HCT116 (cell line): Measurements from ENCODE around the gene MYDGF. TPM values are rescaled to one million over a fixed set of nuclear protein-coding genes. Genes with fewer than 3 reads are reported as not detected.

Experiments
- ATAC-seq: fragments of 200-7000 bp; cut with Tn5 transposase; 2 replicates; pipeline ENCODE4 v1.9.1; 2020; ENCODE audit warnings: mild to moderate bottlenecking, moderate library complexity
- BruUV-seq: library from RNA; stranded (reverse); fragments of 400-500 nt; replicated peaks from 2 replicates; lab custom pipeline; 2021; lab: Mats Ljungman, UMichigan
- CTCF ChIA-PET: fragments of 300-600 bp; sonication (Branson Sonifier 250); formaldehyde crosslinking; loops from one replicate; lab custom pipeline; 2021; ENCODE audit warnings: antibody characterized with exemption; lab: Charles Lee
- POLR2A ChIA-PET: fragments of 300-600, 350-600 bp; sonication (Branson Sonifier 250); formaldehyde crosslinking; loops from one replicate; lab custom pipeline; 2021; ENCODE audit warnings: antibody characterized with exemption; lab: Charles Lee
- RAD21 ChIA-PET, 2 experiments: fragments of 300-600 bp; sonication (Branson Sonifier 250); formaldehyde crosslinking; loops; one replicate each; lab custom pipeline; 2023; ENCODE audit warnings: low total read pairs in 2 of 2; ENCODE audit not compliant: uncharacterized antibody in 2 of 2, unreplicated experiment in 2 of 2, low non-redundant PET in 1 of 2; lab: Charles Lee
- DNase-seq: peaks from one replicate; pipeline ENCODE4 v3.0.0-alpha.2; 2010; ENCODE audit warnings: low read depth, low spot score
- H2AFZ ChIP-seq: fragments of 200-600 bp; shearing (Covaris generic), sonication (generic); 2 replicates; pipeline ENCODE4 v1.6.1; 2017; ENCODE audit warnings: low read depth, mixed run types, mixed read lengths, antibody characterized with exemption, low read length; ENCODE audit not compliant: poor library complexity, severe bottlenecking
- H3K27ac ChIP-seq: 2 replicates; pipeline ENCODE4 v1.5.1; 2012; ENCODE audit warnings: low read depth, low read length
- H3K27me3 ChIP-seq: fragments of 200-600 bp; sonication (generic); 2 replicates; pipeline ENCODE4 v1.6.1; 2016; ENCODE audit warnings: mixed run types, low read length, mixed read lengths; ENCODE audit not compliant: insufficient read depth
- H3K36me3 ChIP-seq, 2 experiments: fragments of 200-500 bp in 1 of 2; fragments of 200-600 bp in 1 of 2; sonication (Bioruptor generic) in 1 of 2; sonication (generic) in 1 of 2; 2 replicates each; pipeline versions ENCODE4 v1.5.1 to v1.6.1; 2014 to 2016; ENCODE audit warnings: low read length in 2 of 2, inconsistent platforms in 1 of 2, mixed read lengths in 1 of 2, mixed run types in 1 of 2; ENCODE audit not compliant: insufficient read depth in 2 of 2, control insufficient read depth in 1 of 2
- H3K4me1 ChIP-seq, 2 experiments: fragments of 200-600 bp in 1 of 2; sonication (generic) in 1 of 2; 2 replicates each; pipeline versions ENCODE4 v1.5.1 to v1.6.1; 2012 to 2017; ENCODE audit warnings: low read length in 2 of 2, inconsistent platforms in 1 of 2, mild to moderate bottlenecking in 1 of 2, mixed read lengths in 1 of 2, mixed run types in 1 of 2, moderate library complexity in 1 of 2; ENCODE audit not compliant: insufficient read depth in 2 of 2, control insufficient read depth in 1 of 2
- H3K4me2 ChIP-seq: fragments of 200-600 bp; sonication (generic); 2 replicates; pipeline ENCODE4 v1.6.1; 2017; ENCODE audit warnings: mixed run types, low read length, mixed read lengths
- H3K4me3 ChIP-seq, 2 experiments: fragments of 200-600 bp in 1 of 2; sonication (generic) in 1 of 2; replicated peaks in 1 of 2; 2 replicates each; pipeline ENCODE4 v1.5.1; 2011 to 2016; ENCODE audit warnings: low read length in 2 of 2, control low read depth in 1 of 2, low read depth in 1 of 2, mild to moderate bottlenecking in 1 of 2, mixed read lengths in 1 of 2, mixed run types in 1 of 2
- H3K79me2 ChIP-seq: fragments of 200-600 bp; sonication (generic); 2 replicates; pipeline ENCODE4 v1.6.1; 2017; ENCODE audit warnings: mild to moderate bottlenecking, mixed run types, low read length, moderate library complexity, mixed read lengths; ENCODE audit not compliant: insufficient read depth
- H3K9ac ChIP-seq: fragments of 200-600 bp; sonication (generic); 2 replicates; pipeline ENCODE4 v1.6.1; 2016; ENCODE audit warnings: low read length, mixed read lengths
- H3K9me2 ChIP-seq: fragments of 200-600 bp; sonication (generic), shearing (Covaris generic); 2 replicates; pipeline ENCODE4 v1.6.1; 2017; ENCODE audit warnings: mixed run types, mild to moderate bottlenecking, moderate library complexity; ENCODE audit not compliant: insufficient read depth
- H3K9me3 ChIP-seq, 2 experiments: fragments of 200-500 bp in 1 of 2; fragments of 200-600 bp in 1 of 2; sonication (Bioruptor generic) in 1 of 2; sonication (generic) in 1 of 2; 2 replicates each; pipeline ENCODE4 v1.6.1; 2014 to 2017; ENCODE audit warnings: low read length in 2 of 2, mixed read lengths in 2 of 2, inconsistent platforms in 1 of 2, low read depth in 1 of 2, mild to moderate bottlenecking in 1 of 2, mixed run types in 1 of 2, moderate library complexity in 1 of 2; ENCODE audit not compliant: control insufficient read depth in 1 of 2, insufficient read depth in 1 of 2
- H4K20me1 ChIP-seq: fragments of 200-600 bp; sonication (generic), shearing (Covaris generic); 2 replicates; pipeline ENCODE4 v1.6.1; 2017; ENCODE audit warnings: mixed run types, mild to moderate bottlenecking, moderate library complexity; ENCODE audit not compliant: insufficient read depth
- CBX3 ChIP-seq: IDR thresholded peaks from 2 replicates; pipeline ENCODE4 v1.6.1; 2012; ENCODE audit warnings: low read depth
- CEBPB ChIP-seq: IDR thresholded peaks from 2 replicates; pipeline ENCODE4 v1.6.1; 2012; ENCODE audit warnings: low read depth
- ELF1 ChIP-seq: IDR thresholded peaks from 2 replicates; pipeline ENCODE4 v1.6.1; 2012; ENCODE audit warnings: low read depth, borderline replicate concordance
- EZH2 ChIP-seq: fragments of 200-600 bp; sonication (generic); IDR thresholded peaks from 2 replicates; pipeline ENCODE4 v1.6.1; 2017; ENCODE audit warnings: antibody characterized with exemption, mixed run types
- EZH2phosphoT487 ChIP-seq: fragments of 200-600 bp; IDR thresholded peaks from 2 replicates; pipeline ENCODE4 v1.6.1; 2018; ENCODE audit warnings: antibody characterized with exemption, borderline replicate concordance
- FOSL1 ChIP-seq: IDR thresholded peaks from 2 replicates; pipeline ENCODE4 v1.6.1; 2012; ENCODE audit warnings: low read depth
- JUND ChIP-seq: IDR thresholded peaks from 2 replicates; pipeline ENCODE4 v1.6.1; 2012
- POLR2A ChIP-seq: IDR thresholded peaks from 2 replicates; pipeline ENCODE4 v1.7.0; 2011; ENCODE audit warnings: borderline replicate concordance; ENCODE audit not compliant: insufficient read depth, insufficient read length; ENCODE audit errors: extremely low read depth
- RAD21 ChIP-seq: IDR thresholded peaks from 2 replicates; pipeline ENCODE4 v1.6.1; 2012; ENCODE audit warnings: low read depth, mild to moderate bottlenecking
- REST ChIP-seq: IDR thresholded peaks from 2 replicates; pipeline ENCODE4 v1.6.1; 2012; ENCODE audit warnings: low read depth
- SIN3A ChIP-seq: IDR thresholded peaks from 2 replicates; pipeline ENCODE4 v1.6.1; 2012; ENCODE audit warnings: low read depth
- SP1 ChIP-seq: IDR thresholded peaks from 2 replicates; pipeline ENCODE4 v1.6.1; 2012; ENCODE audit warnings: low read depth
- TCF7L2 ChIP-seq: IDR thresholded peaks from 2 replicates; pipeline ENCODE4 v1.7.0; 2011; ENCODE audit warnings: borderline replicate concordance, inconsistent platforms; ENCODE audit not compliant: insufficient read depth, insufficient read length; ENCODE audit errors: extremely low read depth
- YY1 ChIP-seq: IDR thresholded peaks from 2 replicates; pipeline ENCODE4 v1.6.1; 2011; ENCODE audit warnings: low read length, low read depth, moderate library complexity, mild to moderate bottlenecking; ENCODE audit not compliant: insufficient replicate concordance; ENCODE audit errors: extremely low read depth
- ZBTB33 ChIP-seq: IDR thresholded peaks from 2 replicates; pipeline ENCODE4 v1.6.1; 2011; ENCODE audit warnings: mild to moderate bottlenecking, low read length, moderate library complexity; ENCODE audit not compliant: insufficient replicate concordance; ENCODE audit errors: extremely low read depth
- ZFX ChIP-seq: fragments of 450-650 bp; IDR thresholded peaks from 2 replicates; pipeline ENCODE4 v1.6.1; 2017
- ZNF274 ChIP-seq: fragments of 200-500 bp; sonication (Bioruptor generic); IDR thresholded peaks from 2 replicates; pipeline ENCODE4 v1.6.1; 2014; ENCODE audit warnings: mild to moderate bottlenecking, low read depth, low read length, inconsistent platforms
- intact Hi-C: fragments of 100-400 bp; cut with micrococcal nuclease; formaldehyde crosslinking; loops from 2 replicates; pipeline ENCODE4 v1.10.0; 2022
- total RNA-seq: library from RNA; stranded (reverse); gene quantifications from one replicate; pipeline ENCODE4 v1.2.1, GENCODE V29; 2021; ENCODE audit not compliant: unreplicated experiment
- TF ChIP-seq, protein P1 (sequence below): IDR thresholded peaks from 2 replicates; pipeline ENCODE4 v1.6.1; 2012
- TF ChIP-seq, protein P2 (sequence below): IDR thresholded peaks from 2 replicates; pipeline ENCODE4 v1.6.1; 2012

The MYDGF gene
- total RNA-seq, 1 experiment from 2014 or later = 110 TPM

GRCh38 chr19:4688587-4688986 lies 18.4 kb upstream of the MYDGF start:
- Histone ChIP-seq H3K4me2 (no peak overlapping the region), H2AFZ (no peak overlapping the region), H3K9ac (no peak overlapping the region), H3K27me3 (no peaks in the 10 kb centered on the region), H3K79me2 (peaks cover 4% of the 10 kb centered on the region; the same call in 1 of the 2 replicates), H3K9me3 (no peaks in the 10 kb centered on the region), H4K20me1 (no peaks in the 10 kb centered on the region), H3K4me3 (no peak overlapping the region), H3K4me1 (no peaks in the 10 kb centered on the region; a peak in 1 of 4 replicates), H3K9me2 (no peaks in the 10 kb centered on the region), H3K27ac (no peak overlapping the region), H3K36me3 (peaks cover 4 to 48% of the 10 kb centered on the region in 2 experiments)
- DNase-seq = no peak
- no TSS peak for BruUV-seq
- ChIA-PET RAD21 (no interaction called here), POLR2A (no interaction called here), CTCF (interaction anchor here (0.5 kb wide), 1 partner anchor 10 kb away, joined by 3 read pairs; no protein-coding TSS in a partner anchor)
- intact Hi-C loops = no loop called here
- TF ChIP-seq JUND (no peak), FOSL1 (no peak), ZFX (no peak), REST (no peak), POLR2A (no peak), RAD21 (no peak), CBX3 (no peak), EZH2 (no peak), ZBTB33 (no peak), ELF1 (no peak), CEBPB (no peak), YY1 (no peak), ZNF274 (no peak), EZH2phosphoT487 (no peak), TCF7L2 (no peak), SIN3A (no peak), SP1 (no peak)
- TF ChIP-seq, protein P1, sequence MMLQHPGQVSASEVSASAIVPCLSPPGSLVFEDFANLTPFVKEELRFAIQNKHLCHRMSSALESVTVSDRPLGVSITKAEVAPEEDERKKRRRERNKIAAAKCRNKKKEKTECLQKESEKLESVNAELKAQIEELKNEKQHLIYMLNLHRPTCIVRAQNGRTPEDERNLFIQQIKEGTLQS = no peak
- TF ChIP-seq, protein P2, sequence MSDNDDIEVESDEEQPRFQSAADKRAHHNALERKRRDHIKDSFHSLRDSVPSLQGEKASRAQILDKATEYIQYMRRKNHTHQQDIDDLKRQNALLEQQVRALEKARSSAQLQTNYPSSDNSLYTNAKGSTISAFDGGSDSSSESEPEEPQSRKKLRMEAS = no peak
- ATAC-seq = no peak
